GM18526 (cell line): Measurements from ENCODE around the gene BCL10.

Experiments
- POLR2A ChIP-seq: IDR thresholded peaks from 3 replicates; pipeline ENCODE4 v1.6.1; 2011; ENCODE audit not compliant: insufficient read length; ENCODE audit errors: extremely low read depth

Gene BCL10

DNA sequence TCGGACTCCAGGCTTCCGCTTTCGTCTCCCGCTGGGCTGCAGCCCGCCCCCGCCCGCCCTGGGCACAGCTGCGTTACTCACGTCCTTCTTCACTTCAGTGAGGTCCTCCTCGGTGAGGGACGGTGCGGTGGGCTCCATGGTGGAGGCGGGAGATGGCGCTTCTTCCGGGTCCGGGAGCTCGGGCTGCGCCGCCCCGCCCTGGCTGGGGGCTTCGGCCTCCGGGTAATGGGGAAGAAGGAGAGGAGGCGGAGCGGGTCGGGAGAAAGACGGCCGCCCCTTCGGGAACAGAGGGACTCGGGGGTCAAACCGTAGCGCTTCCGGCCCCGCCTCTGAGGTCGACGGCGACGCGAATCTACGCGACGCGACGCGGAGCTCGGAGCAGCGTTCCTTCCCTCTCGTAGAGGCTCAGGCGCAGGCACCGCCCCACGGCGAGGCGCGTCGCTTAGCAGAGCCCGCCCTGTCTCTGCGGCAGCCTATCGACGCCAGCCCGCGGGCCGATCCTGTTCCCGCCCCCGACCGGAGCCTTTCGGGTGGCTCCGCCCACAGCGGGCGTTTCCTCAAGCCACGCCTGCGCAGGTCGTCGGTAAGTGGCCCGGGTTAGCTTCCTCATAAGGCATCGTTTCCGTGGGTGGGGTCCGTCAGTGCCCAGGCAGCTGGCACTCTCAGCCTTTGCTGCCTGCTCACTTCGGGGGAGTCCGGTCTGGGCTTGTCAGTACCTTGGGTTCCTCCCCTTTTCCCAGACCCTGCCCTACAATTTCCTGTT lies at the start of gene BCL10:
Gene BCL10, minus strand, starts transcription at position 418 of the 763 bp plus-strand sequence. Its CDS starts 280 bp downstream, at position 138.
- peak; percentile 66 for TF ChIP-seq POLR2A

DNA sequence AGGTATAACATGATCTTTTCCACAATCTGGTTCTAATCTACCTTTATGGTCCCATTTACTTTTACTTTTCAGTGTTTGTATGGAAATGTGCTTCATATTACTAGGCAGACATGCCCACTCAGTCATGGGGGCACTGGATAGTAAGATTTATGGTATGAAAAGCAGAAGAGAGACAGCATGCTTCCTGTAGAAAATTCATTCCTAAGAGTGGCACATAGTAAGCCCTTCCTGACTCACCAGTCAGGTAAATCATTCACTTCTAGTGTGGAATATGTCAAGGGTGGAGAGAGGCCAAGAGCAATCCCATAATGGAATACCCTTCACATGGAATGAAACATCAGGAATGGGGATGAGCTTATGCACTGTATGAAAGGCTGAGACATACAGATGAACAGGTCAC lies 49.5 kb upstream of the BCL10 start:
- TF ChIP-seq POLR2A, result no peak

DNA sequence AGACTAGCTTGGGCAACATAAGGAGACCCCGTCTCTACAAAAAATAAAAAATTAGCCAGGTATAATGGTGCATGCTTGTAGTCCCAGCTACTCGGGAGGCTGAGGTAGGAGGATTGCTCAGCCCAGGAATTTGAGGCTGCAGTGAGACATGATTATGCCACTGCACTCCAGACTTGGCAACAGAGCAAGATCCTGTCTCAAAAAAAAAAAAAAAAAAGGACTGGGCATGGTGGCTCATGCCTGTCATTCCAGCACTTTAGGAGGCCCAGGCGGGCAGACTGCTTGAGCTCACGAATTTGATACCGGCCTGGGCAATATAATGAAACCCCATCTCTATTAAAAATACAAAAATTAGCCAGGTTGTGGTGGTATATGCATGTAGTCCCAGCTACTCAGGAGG lies 47.3 kb upstream of the BCL10 start:
- no peak for TF ChIP-seq POLR2A

DNA sequence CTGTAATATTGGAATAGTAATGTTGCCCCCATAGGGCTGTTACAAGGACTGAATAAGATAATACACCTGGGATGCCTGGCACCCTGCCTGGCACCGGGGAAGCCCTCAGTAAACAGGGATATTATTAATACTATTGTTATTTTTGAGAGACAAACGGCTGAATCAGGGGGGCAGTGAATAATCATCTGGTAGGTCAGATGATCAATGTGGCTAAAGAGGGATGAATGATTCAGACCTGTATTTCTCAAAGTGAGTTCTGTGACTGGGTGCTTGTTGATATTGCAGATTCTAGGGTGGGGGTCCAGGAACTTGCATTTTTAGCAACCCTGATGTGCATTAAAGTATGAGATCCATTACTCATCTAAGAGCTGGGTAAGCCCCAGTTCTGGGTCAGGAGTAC lies 46.2 kb upstream of the BCL10 start:
- TF ChIP-seq POLR2A, result no peak

DNA sequence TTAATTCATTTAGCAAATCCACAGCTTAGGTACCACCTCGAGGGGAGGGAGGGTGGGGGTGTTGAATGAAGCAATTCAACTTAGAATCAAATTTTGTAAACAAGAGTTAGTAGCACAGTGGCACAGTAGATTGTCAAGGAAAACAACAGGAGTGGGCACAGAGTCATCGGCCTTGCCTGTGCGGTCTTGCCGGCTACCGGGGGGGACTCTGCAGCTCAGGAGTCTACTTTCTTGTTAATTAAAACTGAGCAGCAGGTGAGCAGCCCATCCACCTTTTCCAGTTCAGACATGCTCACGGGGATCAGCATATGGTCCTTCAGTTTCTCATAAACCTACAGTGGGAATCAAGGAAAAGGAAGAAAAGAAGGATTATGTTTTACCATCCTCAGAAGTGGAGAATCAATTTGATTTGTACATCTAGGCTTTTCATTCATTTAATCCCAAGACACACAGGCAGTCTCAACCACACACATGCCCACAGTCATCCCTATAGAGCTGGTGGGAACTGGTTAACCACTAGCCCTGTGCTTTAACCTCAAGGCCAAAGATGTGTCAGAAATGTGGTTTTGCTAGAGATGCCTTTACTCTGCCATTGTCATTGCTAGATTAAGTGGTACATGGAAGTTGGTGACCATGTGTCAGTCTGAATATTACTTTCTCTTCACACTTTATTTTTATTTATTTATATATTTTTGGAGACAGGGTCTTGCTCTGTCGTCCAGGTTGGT lies 45.0 kb upstream of the BCL10 start:
- no peak for TF ChIP-seq POLR2A

DNA sequence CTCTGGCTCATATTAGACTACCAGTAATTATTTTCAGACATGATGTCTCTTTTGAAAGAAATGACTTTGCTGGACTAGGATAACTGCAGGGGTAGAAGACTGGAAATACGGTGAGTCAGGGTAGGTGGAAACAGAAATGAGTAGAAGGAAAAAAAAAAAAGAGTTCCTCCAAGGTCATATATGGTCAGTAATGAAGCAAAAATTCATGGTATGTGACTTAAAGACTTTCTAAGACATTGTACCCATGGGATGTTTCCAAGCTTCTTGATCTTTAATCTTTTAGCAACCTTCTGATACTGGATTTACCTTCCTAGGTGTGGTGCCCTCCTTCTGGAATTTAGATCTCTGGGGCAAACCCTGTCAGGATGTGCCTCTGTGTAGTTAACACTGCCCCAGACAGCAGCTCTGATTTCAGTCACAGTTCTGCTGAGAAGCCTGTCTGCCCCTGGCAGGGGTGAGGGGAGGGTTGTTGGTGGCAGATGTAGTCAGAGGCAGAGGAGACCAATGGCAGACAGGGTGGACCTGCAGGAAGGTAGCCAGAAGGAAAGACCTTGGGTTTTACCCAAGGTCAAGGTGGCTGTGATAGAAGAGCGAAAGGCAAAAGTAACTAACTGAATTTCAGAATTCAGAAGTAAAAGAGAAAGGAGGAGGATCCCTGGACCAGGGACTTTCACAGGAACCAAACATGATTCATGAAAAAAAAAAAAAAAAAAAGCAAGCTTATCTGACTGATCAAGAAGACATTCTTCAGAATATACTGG lies 44.1 kb upstream of the BCL10 start:
- TF ChIP-seq POLR2A, result no peak

DNA sequence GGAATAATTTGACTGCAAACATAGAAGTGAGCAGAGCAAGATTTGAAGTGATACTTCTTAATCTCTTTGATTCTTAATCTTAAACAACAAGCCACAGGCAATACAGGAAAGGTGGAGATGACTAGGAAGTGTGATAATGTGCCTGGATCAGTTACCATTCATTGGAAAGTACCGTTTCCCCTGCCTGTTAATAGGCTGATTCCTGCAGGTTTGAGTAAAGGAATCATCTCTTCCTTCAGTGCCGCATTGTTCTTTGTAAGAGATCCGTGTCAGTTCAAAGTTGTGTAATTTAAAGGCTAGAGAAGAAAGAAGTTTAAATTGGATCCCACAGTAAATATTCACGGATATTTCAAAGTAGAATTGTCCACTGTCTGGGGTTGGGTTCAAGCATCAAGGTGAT lies 43.5 kb upstream of the BCL10 start:
- no peak for TF ChIP-seq POLR2A

DNA sequence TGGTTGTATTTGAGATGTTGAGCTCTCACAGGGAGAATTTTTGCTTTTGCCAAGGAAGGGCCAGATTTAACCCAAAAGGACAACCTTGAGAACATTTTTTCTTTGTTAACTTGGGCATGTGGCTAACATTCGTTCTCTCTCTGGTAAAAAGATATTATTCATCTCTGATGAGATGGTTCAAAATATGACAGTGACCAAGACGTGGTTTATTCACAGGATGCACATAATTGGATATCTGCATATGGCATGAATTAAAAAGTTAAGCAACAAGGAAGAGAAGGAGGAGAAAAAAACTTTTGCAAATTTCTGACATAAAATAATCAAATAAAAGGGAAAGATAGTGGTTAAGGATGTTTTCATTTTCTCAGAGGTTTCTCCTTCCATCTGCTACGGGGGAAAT lies 43.1 kb upstream of the BCL10 start:
- no peak for TF ChIP-seq POLR2A

DNA sequence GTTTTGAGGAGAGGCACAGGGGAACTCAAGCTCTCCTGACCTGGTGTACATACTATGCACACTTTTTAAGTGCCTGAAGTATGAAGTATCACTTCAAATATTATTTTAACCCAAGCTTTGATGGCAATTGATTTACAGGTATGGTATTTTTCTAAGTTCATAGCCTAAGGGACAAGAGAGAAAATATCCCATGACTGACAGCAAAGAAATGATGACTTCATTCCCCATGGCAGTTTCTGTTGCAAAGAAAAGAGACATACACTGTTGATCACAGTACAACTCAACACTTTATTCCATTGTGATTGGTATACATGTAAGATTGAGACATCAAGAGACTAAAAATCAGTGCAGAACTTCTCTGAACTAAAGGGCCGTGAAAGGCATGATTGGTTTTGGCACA lies 41.8 kb upstream of the BCL10 start:
- TF ChIP-seq POLR2A, result no peak

DNA sequence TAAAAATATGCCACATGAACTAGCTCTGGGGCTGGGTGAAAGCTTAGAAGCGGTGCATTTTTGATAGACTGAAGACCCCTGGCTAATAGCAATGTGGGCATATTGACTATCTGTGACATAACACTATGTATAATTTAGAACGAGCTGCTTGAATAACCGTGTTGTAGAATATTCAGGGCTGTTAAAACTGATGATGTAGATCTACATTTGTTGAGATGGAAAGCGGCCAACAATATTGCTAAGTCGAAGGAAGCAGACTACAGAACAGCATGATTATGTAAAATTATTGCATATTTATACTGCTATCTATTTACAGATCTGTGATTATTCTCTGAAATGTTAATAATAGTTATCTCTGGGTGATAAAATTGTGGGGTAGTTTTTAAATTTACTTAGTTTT lies 41.1 kb upstream of the BCL10 start:
- no peak for TF ChIP-seq POLR2A

DNA sequence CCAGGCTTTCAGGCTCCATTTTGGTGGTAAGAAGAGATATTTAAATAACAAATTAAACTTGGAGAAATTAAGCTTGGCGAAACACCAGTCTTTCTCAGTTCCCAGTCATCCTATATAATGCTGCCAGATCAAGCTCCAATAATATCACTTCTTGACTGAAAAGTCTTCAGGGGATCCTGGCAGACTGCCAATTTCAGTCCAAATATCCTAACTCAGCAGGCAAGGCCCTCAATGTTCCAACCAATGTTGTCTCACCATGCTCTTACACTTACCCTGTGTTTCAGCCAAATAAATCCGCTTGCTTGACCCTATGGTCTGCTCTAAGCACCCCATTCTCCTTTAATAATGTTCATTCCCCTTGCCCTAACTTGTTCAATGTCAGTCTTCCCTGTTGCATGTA lies 39.9 kb upstream of the BCL10 start:
- no peak for TF ChIP-seq POLR2A

DNA sequence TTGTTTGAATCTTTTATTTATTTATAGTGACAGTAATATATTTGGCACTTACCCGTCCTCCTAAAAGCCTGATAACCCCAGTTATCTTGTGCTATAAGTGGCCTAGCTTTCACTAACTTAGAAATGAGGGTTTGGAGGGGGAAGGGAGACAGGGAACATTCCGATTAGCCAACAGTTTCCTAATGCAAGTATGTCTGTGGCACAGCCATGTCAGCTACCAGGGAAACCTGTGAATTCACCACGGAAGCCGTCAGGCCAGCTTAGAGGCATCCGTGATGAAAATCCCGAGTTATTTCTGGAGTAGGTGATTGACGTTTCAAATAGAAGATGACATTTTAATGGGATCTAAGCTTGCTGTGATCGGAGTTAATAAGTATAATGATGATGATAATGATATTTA lies 39.4 kb upstream of the BCL10 start:
- no peak for TF ChIP-seq POLR2A

DNA sequence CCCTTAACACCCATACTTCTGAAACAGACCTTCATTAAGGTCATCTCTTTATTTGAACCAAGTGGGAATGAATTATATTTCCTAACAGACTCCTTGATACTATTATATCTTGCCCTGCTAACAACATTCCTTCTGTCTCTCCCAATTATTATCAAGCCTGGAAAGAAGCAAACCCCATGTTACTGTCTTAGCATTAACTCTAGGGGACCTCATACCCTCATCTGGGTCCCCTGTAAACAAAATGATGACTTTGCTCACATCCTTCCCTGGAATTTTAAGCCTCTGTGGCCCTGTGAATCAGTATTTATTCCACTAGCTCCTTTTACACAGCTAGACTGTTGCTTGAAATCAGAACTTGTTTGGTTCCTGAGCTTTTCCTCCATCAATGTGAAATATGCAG lies 38.3 kb upstream of the BCL10 start:
- no peak for TF ChIP-seq POLR2A

DNA sequence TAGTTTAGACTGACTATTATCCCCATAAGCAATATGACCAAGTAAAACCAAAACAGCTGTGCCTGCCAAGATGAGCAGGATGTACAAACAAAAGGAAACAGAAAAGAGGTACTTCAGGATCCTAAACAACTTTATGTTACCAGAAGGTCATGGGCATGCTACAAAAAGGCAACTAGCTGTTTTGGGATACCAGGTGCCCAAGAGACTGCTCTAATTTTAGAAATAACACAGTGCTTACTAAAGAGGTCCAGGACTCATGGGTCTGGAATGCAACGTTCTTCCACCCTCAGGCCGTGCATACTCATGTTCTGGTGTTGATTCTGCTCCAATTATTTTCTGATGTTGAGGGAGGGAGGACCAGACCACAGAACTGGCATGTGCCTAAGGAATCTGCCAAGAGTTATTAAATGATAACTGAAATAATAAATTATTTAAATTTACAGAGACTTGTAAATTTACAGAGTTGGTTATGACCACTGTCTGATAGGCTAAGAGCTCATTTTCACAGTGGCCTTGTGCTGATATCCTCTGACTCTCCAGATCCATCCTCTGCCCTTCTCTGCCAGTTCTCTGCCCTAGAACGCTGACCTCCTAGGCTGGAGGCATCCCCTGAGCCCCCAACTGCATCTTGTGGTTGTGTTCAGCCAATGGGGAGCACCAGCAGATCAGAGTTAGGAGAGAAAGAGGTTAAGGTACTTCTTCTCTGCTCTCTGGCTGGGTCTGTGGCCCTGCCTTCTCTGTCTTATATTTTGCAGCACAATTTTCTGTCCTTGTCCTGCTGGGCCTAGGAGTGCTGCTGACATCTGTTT lies 37.7 kb upstream of the BCL10 start:
- TF ChIP-seq POLR2A, result no peak

DNA sequence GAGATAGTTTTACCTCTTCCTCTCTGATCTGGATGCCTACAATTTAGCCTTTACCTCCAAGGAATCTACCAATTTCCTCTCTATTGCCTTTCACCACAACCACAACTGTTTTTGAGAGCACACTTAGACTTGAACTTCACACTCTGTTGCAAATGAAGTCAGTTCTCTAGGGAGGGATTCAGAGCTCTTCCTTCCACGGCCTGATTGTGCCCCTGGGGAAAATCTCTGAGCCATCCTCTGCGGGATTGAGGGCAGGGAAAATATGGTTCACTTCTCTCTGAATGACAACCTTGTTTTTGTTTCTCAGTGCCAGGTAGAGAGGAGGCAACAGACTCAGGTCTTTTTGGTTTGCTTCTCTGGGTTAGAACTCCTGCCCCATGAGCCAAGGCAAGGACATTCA lies 35.4 kb upstream of the BCL10 start:
- TF ChIP-seq POLR2A, result no peak

DNA sequence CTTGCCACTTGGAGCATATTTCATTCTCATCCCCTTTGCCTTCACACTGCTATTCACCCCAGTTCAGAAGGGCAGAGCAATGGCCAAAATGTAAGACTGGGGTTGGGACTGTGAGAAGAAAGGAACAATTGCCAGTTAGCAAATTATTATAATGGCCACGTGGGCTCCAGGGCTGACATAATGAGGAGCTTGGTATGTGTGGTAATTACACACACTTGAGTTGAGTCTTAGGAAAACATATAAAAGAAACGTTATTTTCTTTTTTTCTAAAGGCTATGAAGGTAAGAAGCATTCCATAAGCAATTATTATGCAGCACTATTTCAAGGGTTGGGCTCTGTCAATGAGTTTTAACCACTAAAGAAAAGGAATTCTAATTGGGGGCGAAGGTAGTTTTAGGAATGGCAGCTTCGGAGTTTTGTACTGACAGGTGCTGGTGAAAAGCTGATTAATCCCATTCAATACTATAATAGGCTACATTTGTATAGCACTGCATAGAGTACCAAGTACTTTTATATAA lies 32.5 kb upstream of the BCL10 start:
- TF ChIP-seq POLR2A, result no peak
